K562 (cell line): ENCODE measurements around the gene TM4SF5. TPM values are rescaled to one million over a fixed set of nuclear protein-coding genes. Genes with fewer than 3 reads are reported as not detected.

ENCODE experiments used
- ATAC-seq: fragments of 200-7000 bp; cut with Tn5 transposase; 3 replicates; pipeline ENCODE4 v1.9.1; 2020; ENCODE audit warnings: moderate library complexity
- BruUV-seq: library from RNA; stranded (reverse); fragments of 400-500 nt; replicated peaks from 2 replicates; lab custom pipeline; 2021; lab: Mats Ljungman, UMichigan
- CTCF ChIA-PET: fragments of 300-600 bp; formaldehyde crosslinking; extraction: SDS; loops from one replicate; lab custom pipeline; 2021; ENCODE audit warnings: low intra/inter-chr PET ratio; lab: Yijun Ruan, JAX
- POLR2A ChIA-PET: fragments of 300-600, 350-650 bp; sonication (Branson Sonifier 250); formaldehyde crosslinking; extraction: SDS; loops from one replicate; lab custom pipeline; 2021; ENCODE audit warnings: antibody characterized with exemption, inconsistent platforms; lab: Yijun Ruan, JAX
- DNase-seq, 4 experiments: peaks; one replicate each; pipeline versions ENCODE4 v3.0.0 to v3.0.0-alpha.2; 2011 to 2018; ENCODE audit warnings: low spot score in 3 of 4, mixed read lengths in 3 of 4; ENCODE audit errors: extremely low read depth in 1 of 4
- FAIRE-seq: peaks from 2 replicates; lab custom pipeline; 2011; peaks lifted over from hg19 to GRCh38; lab: Jason Lieb, UNC
- H2AFZ ChIP-seq: 2 replicates; pipeline ENCODE4 v1.6.0; 2011; ENCODE audit warnings: low read depth, low read length, control low read depth, inconsistent platforms
- H3K27ac ChIP-seq: fragments of 200-600 bp; 3 replicates; pipeline ENCODE4 v1.8.0; 2011; ENCODE audit warnings: low read depth, mild to moderate bottlenecking, control low read depth, inconsistent platforms, low read length, moderate library complexity, mixed read lengths; ENCODE audit errors: extremely low read depth
- H3K27me3 ChIP-seq, 2 experiments: fragments of 300-600 bp in 1 of 2; 2 replicates in 1 of 2; 3 replicates in 1 of 2; pipeline versions ENCODE4 v1.6.0 to v1.8.0; 2011; ENCODE audit warnings: inconsistent platforms in 2 of 2, low read length in 2 of 2, mild to moderate bottlenecking in 1 of 2, mixed read lengths in 1 of 2, moderate library complexity in 1 of 2; ENCODE audit not compliant: control insufficient read depth in 2 of 2, insufficient read depth in 2 of 2
- H3K36me3 ChIP-seq: fragments of 300-600 bp; 3 replicates; pipeline ENCODE4 v1.8.0; 2011; ENCODE audit warnings: mild to moderate bottlenecking, low read length, inconsistent platforms; ENCODE audit not compliant: control insufficient read depth, insufficient read depth
- H3K4me1 ChIP-seq, 2 experiments: fragments of 200-600 bp in 1 of 2; replicated peaks in 1 of 2; 2 replicates in 1 of 2; 3 replicates in 1 of 2; pipeline versions ENCODE4 v1.5.1 to v1.8.0; 2011; ENCODE audit warnings: inconsistent platforms in 2 of 2, low read length in 2 of 2, mild to moderate bottlenecking in 1 of 2, mixed read lengths in 1 of 2, moderate library complexity in 1 of 2; ENCODE audit not compliant: control insufficient read depth in 2 of 2, insufficient read depth in 2 of 2
- H3K4me2 ChIP-seq: 2 replicates; pipeline ENCODE4 v1.6.1; 2011; ENCODE audit warnings: low read length, control low read depth, inconsistent platforms, mixed read lengths; ENCODE audit not compliant: insufficient read depth
- H3K4me3 ChIP-seq: fragments of 200-600 bp; sonication (generic), shearing (Covaris generic); 2 replicates; pipeline ENCODE4 v1.5.1; 2016; ENCODE audit warnings: control low read depth, inconsistent platforms
- H3K79me2 ChIP-seq: fragments of 200-600 bp; 3 replicates; pipeline ENCODE4 v1.8.0; 2011; ENCODE audit warnings: low read length, inconsistent platforms; ENCODE audit not compliant: control insufficient read depth, insufficient read depth
- H3K9ac ChIP-seq, 2 experiments: 2 replicates each; pipeline versions ENCODE4 v1.6.0 to v1.6.1; 2011; ENCODE audit warnings: low read depth in 2 of 2, low read length in 2 of 2, control low read depth in 1 of 2, inconsistent platforms in 1 of 2, mild to moderate bottlenecking in 1 of 2, mixed read lengths in 1 of 2; ENCODE audit not compliant: insufficient read depth in 1 of 2
- H3K9me1 ChIP-seq: one replicate; pipeline ENCODE4 v1.6.0; 2011; ENCODE audit warnings: inconsistent platforms, mild to moderate bottlenecking, low read length, moderate library complexity; ENCODE audit not compliant: control insufficient read depth, insufficient read depth
- H3K9me3 ChIP-seq: replicated peaks from 2 replicates; pipeline ENCODE4 v1.5.1; 2011; ENCODE audit warnings: low read depth, low read length, inconsistent platforms; ENCODE audit not compliant: control insufficient read depth, insufficient read depth
- H4K20me1 ChIP-seq: replicated peaks from 2 replicates; pipeline ENCODE4 v1.6.1; 2011; ENCODE audit warnings: low read length, inconsistent platforms, mixed read lengths; ENCODE audit not compliant: control insufficient read depth, insufficient read depth
- CCNT2 ChIP-seq: IDR thresholded peaks from 2 replicates; pipeline ENCODE4 v1.6.1; 2011; ENCODE audit warnings: borderline replicate concordance, low read depth, mild to moderate bottlenecking, moderate library complexity, mixed read lengths, low read length; ENCODE audit not compliant: insufficient read length; ENCODE audit errors: extremely low read depth
- ETV1 ChIP-seq: fragments of 450-650 bp; conservative IDR thresholded peaks from 2 replicates; pipeline ENCODE4 v1.6.1; 2016; ENCODE audit warnings: missing genetic modification characterization, control low read depth, low read depth, missing compliant biosample characterization
- NFIC ChIP-seq: fragments of 450-650 bp; IDR thresholded peaks from 2 replicates; pipeline ENCODE4 v1.6.1; 2017; ENCODE audit warnings: mild to moderate bottlenecking, inconsistent platforms
- PHB2 ChIP-seq: fragments of 450-650 bp; IDR thresholded peaks from 2 replicates; pipeline ENCODE4 v1.6.1; 2017; ENCODE audit warnings: low read depth
- PML ChIP-seq: IDR thresholded peaks from 2 replicates; pipeline ENCODE4 v1.6.1; 2012; ENCODE audit warnings: low read length, inconsistent platforms
- POLR2A ChIP-seq: fragments of 450-650 bp; conservative IDR thresholded peaks from 2 replicates; pipeline ENCODE4 v1.6.1; 2016
- TCFL5 ChIP-seq: fragments of 250-450 bp; sonication (Bioruptor Pico); conservative IDR thresholded peaks from 2 replicates; pipeline ENCODE4 v1.6.1; 2021; ENCODE audit warnings: mild to moderate bottlenecking, moderate library complexity, matching md5 sums
- ZBTB7A ChIP-seq: IDR thresholded peaks from 2 replicates; pipeline ENCODE4 v1.6.1; 2011; ENCODE audit warnings: low read depth, mild to moderate bottlenecking, low read length, moderate library complexity, borderline replicate concordance; ENCODE audit not compliant: control insufficient read depth
- ZNF3 ChIP-seq: fragments of 250-450 bp; sonication (Bioruptor Pico); IDR thresholded peaks from 2 replicates; pipeline ENCODE4 v1.5.0; 2021; ENCODE audit warnings: mild to moderate bottlenecking, moderate library complexity
- WGBS: fragments of 100-300 bp; shearing (Covaris generic); methylation state at CpG from one replicate; pipeline ENCODE4 v1.1.6; 2016; ENCODE audit warnings: low coverage, mixed read lengths; ENCODE audit not compliant: insufficient coverage; ENCODE audit errors: missing lambda C conversion rate; 5-methylcytosine and 5-hydroxymethylcytosine counted together
- in situ Hi-C: fragments of 300-500 bp; cut with MboI; formaldehyde crosslinking; loops from 4 replicates; pipeline ENCODE4 v1.15.0; 2018; ENCODE audit warnings: inconsistent platforms, mixed read lengths
- intact Hi-C: fragments of 100-400 bp; cut with micrococcal nuclease; formaldehyde crosslinking; loops from 2 replicates; pipeline ENCODE4 v1.14.2; 2022
- polyA plus RNA-seq, 8 experiments: library from polyadenylated mRNA; depleted of rRNA in 4 of 8; stranded (reverse) in 5 of 8; unstranded in 3 of 8; fragments of >200 nt; fragmentation: Nextera tagmentation in 2 of 8; fragmentation: Illumina TruSeq in 1 of 8; extraction: Ambion mirVana in 2 of 8; extraction: Trizol in 1 of 8; gene quantifications; 2 replicates each; pipeline versions ENCODE4 v1.2.1 to v1.2.3, GENCODE V29; 2011 to 2014; ENCODE audit warnings: inconsistent platforms in 1 of 8, missing spikeins in 1 of 8
- total RNA-seq, 7 experiments: library from RNA; depleted of rRNA in 6 of 7; stranded (reverse); fragments of >200 nt in 6 of 7; fragmentation: Illumina TruSeq in 2 of 7; extraction: Trizol in 2 of 7; gene quantifications; 2 replicates each; pipeline versions ENCODE4 v1.2.1 to v1.2.3, GENCODE V29; 2011 to 2021; ENCODE audit warnings: low replicate concordance in 1 of 7

Gene TM4SF5
- total and polyA plus RNA-seq, 9 of the 15 experiments (the other 6 are each of a cell fraction or from before 2014, with no cell fraction given): not detected

- TF ChIP-seq ETV1 (tag): 0 out of 2 replicates have a peak, but pooled peaks have one; percentile 10
- no peak for TF ChIP-seq ZBTB7A
- no peak for TF ChIP-seq CCNT2
Measured at GRCh38 chr17:4786106-4786511, 14.4 kb downstream of the TM4SF5 start, which contains the start of gene VMO1 (continued).

DNA sequence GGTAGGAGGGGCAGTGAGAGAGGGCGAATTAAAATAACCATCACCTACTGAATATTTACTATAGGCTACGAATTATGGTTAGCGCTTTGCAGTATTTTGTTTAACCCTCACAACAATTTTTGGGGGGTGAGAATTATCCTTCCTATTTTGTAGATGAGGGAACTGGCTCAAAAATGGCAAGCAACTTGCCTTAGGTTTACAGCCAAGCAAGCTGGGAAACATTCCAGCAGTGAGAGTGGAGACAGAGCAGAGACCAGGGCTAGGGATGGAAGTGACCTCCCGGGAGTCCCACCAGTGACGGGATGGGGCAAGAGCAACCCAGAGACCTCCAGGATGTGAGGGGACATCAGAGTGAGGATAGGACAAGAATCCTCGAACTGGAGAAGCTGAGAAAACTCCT, 14.8 kb downstream of the TM4SF5 start:
- DNase-seq (no peak), ATAC-seq (no peak), FAIRE-seq (no peak)
- Histone ChIP-seq H3K9me3 (no peaks in the 10 kb centered on the region), H3K4me3 (no peak overlapping the region), H3K4me1 (peaks cover 0 to 38% of the 10 kb centered on the region in 2 experiments; a peak in 3 of 5 replicates), H3K36me3 (no peaks in the 10 kb centered on the region), H3K9ac (no peak overlapping the region), H4K20me1 (no peaks in the 10 kb centered on the region), H3K27me3 (peaks cover 6 to 21% of the 10 kb centered on the region in 2 experiments; a peak in 3 of 5 replicates), H3K9me1 (no peaks in the 10 kb centered on the region), H3K79me2 (peaks cover 6% of the 10 kb centered on the region; the same call in 2 of the 3 replicates), H3K27ac (no peak overlapping the region), H2AFZ (no peak overlapping the region), H3K4me2 (no peak overlapping the region)
- intact Hi-C loops (loop anchor here (2.0 kb wide), 1 partner anchor 96 kb away; no protein-coding TSS in a partner anchor), in situ Hi-C loops (no loop called here)
- TF ChIP-seq PHB2: no peak
- no peak for TF ChIP-seq TCFL5
- no peak for TF ChIP-seq NFIC
- no peak for TF ChIP-seq PML
- no peak for TF ChIP-seq ZNF3 (CRISPR knock-in tag)
- TF ChIP-seq POLR2A: no peak
- ChIA-PET POLR2A (interaction anchor here (0.6 kb wide), 1 partner anchor 16 kb away, joined by 4 read pairs; no protein-coding TSS in a partner anchor), CTCF (interaction anchor here (1.2 kb wide), 1 partner anchor 103 kb away, joined by 5 read pairs; no protein-coding TSS in a partner anchor)
- 10% methylated on average over 6 of the region's 6 CpGs for WGBS
- no TSS peak for BruUV-seq
